Right kidney (tissue), 9 donors: Measurements from ENCODE around the gene METTL26.

Experiments
- DNase-seq: peaks from one replicate; pipeline ENCODE4 v3.0.0-alpha.2; 2016
- long read RNA-seq, 8 donors: transcript quantifications; one replicate each; lab custom pipeline, GENCODE V29; 2026

The METTL26 gene
- long read RNA-seq, donor 1, transcript METTL26-206 (3 exons, 1,710 nt) = minor isoform, 7 of 102 reads
- long read RNA-seq, donor 1, transcript METTL26-201 (6 exons, 794 nt) = major isoform, 36 of 102 reads
- long read RNA-seq, donor 1, transcript METTL26-205 (5 exons, 726 nt) = minor isoform, 27 of 102 reads
- long read RNA-seq, donor 1, transcript METTL26-204 (4 exons, 558 nt) = minor isoform, 10 of 102 reads
- long read RNA-seq, donor 1, partial matches to known transcripts = 0 of 102 reads
- long read RNA-seq, donor 1, other reads (novel, unspliced or antisense) = 0 of 102 reads
- long read RNA-seq, donor 2, transcript METTL26-204 (4 exons, 558 nt) = minor isoform, 6 of 51 reads
- long read RNA-seq, donor 2, transcript METTL26-201 (6 exons, 794 nt) = major isoform, 16 of 51 reads
- long read RNA-seq, donor 2, transcript METTL26-205 (5 exons, 726 nt) = minor isoform, 14 of 51 reads
- long read RNA-seq, donor 2, partial matches to known transcripts = 5 of 51 reads
- long read RNA-seq, donor 2, other reads (novel, unspliced or antisense) = 0 of 51 reads
- long read RNA-seq, donor 3, transcript METTL26-204 (4 exons, 558 nt) = minor isoform, 5 of 25 reads
- long read RNA-seq, donor 3, transcript METTL26-201 (6 exons, 794 nt) = major isoform, 8 of 25 reads
- long read RNA-seq, donor 3, transcript METTL26-205 (5 exons, 726 nt) = minor isoform, 6 of 25 reads
- long read RNA-seq, donor 3, partial matches to known transcripts = 0 of 25 reads
- long read RNA-seq, donor 3, other reads (novel, unspliced or antisense) = 0 of 25 reads
- long read RNA-seq, donor 4, transcript METTL26-205 (5 exons, 726 nt) = minor isoform, 8 of 57 reads
- long read RNA-seq, donor 4, transcript METTL26-206 (3 exons, 1,710 nt) = minor isoform, 8 of 57 reads
- long read RNA-seq, donor 4, transcript METTL26-203 (4 exons, 604 nt) = minor isoform, 9 of 57 reads
- long read RNA-seq, donor 4, transcript METTL26-201 (6 exons, 794 nt) = major isoform, 19 of 57 reads
- long read RNA-seq, donor 4, partial matches to known transcripts = 0 of 57 reads
- long read RNA-seq, donor 4, other reads (novel, unspliced or antisense) = 0 of 57 reads
- long read RNA-seq, donor 5, transcript METTL26-206 (3 exons, 1,710 nt) = minor isoform, 11 of 63 reads
- long read RNA-seq, donor 5, transcript METTL26-201 (6 exons, 794 nt) = major isoform, 20 of 63 reads
- long read RNA-seq, donor 5, transcript METTL26-205 (5 exons, 726 nt) = minor isoform, 15 of 63 reads
- long read RNA-seq, donor 5, transcript METTL26-203 (4 exons, 604 nt) = minor isoform, 6 of 63 reads
- long read RNA-seq, donor 5, partial matches to known transcripts = 0 of 63 reads
- long read RNA-seq, donor 5, other reads (novel, unspliced or antisense) = 0 of 63 reads
- long read RNA-seq, donor 6, transcript METTL26-203 (4 exons, 604 nt) = minor isoform, 8 of 53 reads
- long read RNA-seq, donor 6, transcript METTL26-201 (6 exons, 794 nt) = minor isoform, 17 of 53 reads
- long read RNA-seq, donor 6, transcript METTL26-205 (5 exons, 726 nt) = major isoform, 18 of 53 reads
- long read RNA-seq, donor 6, transcript METTL26-204 (4 exons, 558 nt) = minor isoform, 6 of 53 reads
- long read RNA-seq, donor 6, partial matches to known transcripts = 0 of 53 reads
- long read RNA-seq, donor 6, other reads (novel, unspliced or antisense) = 0 of 53 reads
- long read RNA-seq, donor 7 = 0 reads
- long read RNA-seq, donor 8, transcript METTL26-201 (6 exons, 794 nt) = major isoform, 21 of 49 reads
- long read RNA-seq, donor 8, transcript METTL26-205 (5 exons, 726 nt) = minor isoform, 18 of 49 reads
- long read RNA-seq, donor 8, partial matches to known transcripts = 0 of 49 reads
- long read RNA-seq, donor 8, other reads (novel, unspliced or antisense) = 0 of 49 reads

- peak; percentile 98 for DNase-seq
Observed at GRCh38 chr16:636206-637080, at the start of gene METTL26. Gene METTL26 (minus strand): TSS chr16:636305. CDS start chr16:636290, 15 bp downstream.

- no peak for DNase-seq
Observed at GRCh38 chr16:684961-685696, 49.0 kb upstream of the METTL26 start.

GRCh38 chr16:684071-684794 is 48.1 kb upstream of the METTL26 start, which contains the start of gene JMJD8:
Gene JMJD8 (minus strand): TSS chr16:684334. CDS start chr16:684319, 15 bp downstream.
- DNase-seq = peak; percentile 88

- no peak for DNase-seq
Observed at GRCh38 chr16:683396-684070, 47.4 kb upstream of the METTL26 start.

GRCh38 chr16:682493-683395 is 46.6 kb upstream of the METTL26 start:
- no peak for DNase-seq

- no peak for DNase-seq
Observed at GRCh38 chr16:681746-682427, 45.8 kb upstream of the METTL26 start.

GRCh38 chr16:680967-681745 is 45.1 kb upstream of the METTL26 start:
- DNase-seq = no peak

GRCh38 chr16:680625-680945 is 44.5 kb upstream of the METTL26 start:
- no peak for DNase-seq

- DNase-seq = peak; percentile 90
Observed at GRCh38 chr16:679814-680624, 43.9 kb upstream of the METTL26 start, which contains the start of gene STUB1. Gene STUB1 (plus strand): TSS chr16:680410. CDS start chr16:680526, 116 bp downstream.

- DNase-seq = peak; percentile 85
Observed at GRCh38 chr16:678858-679813, 43.0 kb upstream of the METTL26 start.

GRCh38 chr16:678209-678857 is 42.2 kb upstream of the METTL26 start:
- no peak for DNase-seq

- DNase-seq = no peak
Observed at GRCh38 chr16:677316-678190, 41.4 kb upstream of the METTL26 start.
